Trophoblast cell (in vitro differentiated cells and primary cell): Measurements from ENCODE around the gene ACTN3.

Source experiments
- DNase-seq, 2 donors: peaks; one replicate each; pipeline ENCODE4 v3.0.0-alpha.2; 2016
- H2AFZ ChIP-seq: 2 replicates; pipeline ENCODE4 v1.6.1; 2013; ENCODE audit warnings: low read length, moderate library complexity, mild to moderate bottlenecking; ENCODE audit not compliant: insufficient read depth, poor library complexity
- H2AK5ac ChIP-seq: 2 replicates; pipeline ENCODE4 v1.6.1; 2013; ENCODE audit warnings: mild to moderate bottlenecking, low read length
- H2BK120ac ChIP-seq: 2 replicates; pipeline ENCODE4 v1.6.1; 2013; ENCODE audit warnings: low read length, mild to moderate bottlenecking, moderate library complexity; ENCODE audit not compliant: insufficient read depth, poor library complexity
- H2BK12ac ChIP-seq: 2 replicates; pipeline ENCODE4 v1.6.1; 2013; ENCODE audit warnings: mild to moderate bottlenecking, low read length, moderate library complexity
- H2BK5ac ChIP-seq: 2 replicates; pipeline ENCODE4 v1.6.1; 2013; ENCODE audit warnings: low read length, low read depth, moderate library complexity, mild to moderate bottlenecking; ENCODE audit not compliant: poor library complexity
- H3K14ac ChIP-seq: 2 replicates; pipeline ENCODE4 v1.6.1; 2013; ENCODE audit warnings: mild to moderate bottlenecking, low read length
- H3K18ac ChIP-seq: 2 replicates; pipeline ENCODE4 v1.6.1; 2013; ENCODE audit warnings: mild to moderate bottlenecking, low read length
- H3K23ac ChIP-seq: 2 replicates; pipeline ENCODE4 v1.6.1; 2013; ENCODE audit warnings: low read length
- H3K27ac ChIP-seq: 2 replicates; pipeline ENCODE4 v1.5.1; 2013; ENCODE audit warnings: low read depth, mild to moderate bottlenecking, inconsistent platforms, low read length, moderate library complexity
- H3K27me3 ChIP-seq: 2 replicates; pipeline ENCODE4 v1.6.1; 2013; ENCODE audit warnings: inconsistent platforms, mild to moderate bottlenecking, low read length, moderate library complexity; ENCODE audit not compliant: insufficient read depth
- H3K36me3 ChIP-seq, 2 experiments: 1 replicate in 1 of 2; 2 replicates in 1 of 2; pipeline ENCODE4 v1.6.1; 2013; ENCODE audit warnings: low read length in 2 of 2, mild to moderate bottlenecking in 2 of 2, moderate library complexity in 1 of 2; ENCODE audit not compliant: insufficient read depth in 2 of 2, control insufficient read depth in 1 of 2
- H3K4ac ChIP-seq: 2 replicates; pipeline ENCODE4 v1.6.1; 2013; ENCODE audit warnings: low read depth, mild to moderate bottlenecking, low read length, moderate library complexity
- H3K4me1 ChIP-seq, 2 experiments: 1 replicate in 1 of 2; 2 replicates in 1 of 2; pipeline ENCODE4 v1.6.1; 2013; ENCODE audit warnings: low read length in 2 of 2, mild to moderate bottlenecking in 2 of 2, moderate library complexity in 1 of 2; ENCODE audit not compliant: insufficient read depth in 2 of 2, control insufficient read depth in 1 of 2
- H3K4me2 ChIP-seq: 2 replicates; pipeline ENCODE4 v1.6.1; 2013; ENCODE audit warnings: inconsistent platforms, mild to moderate bottlenecking, low read length, moderate library complexity
- H3K4me3 ChIP-seq: 2 replicates; pipeline ENCODE4 v1.5.1; 2013; ENCODE audit warnings: mild to moderate bottlenecking, low read depth, low read length, inconsistent platforms
- H3K79me1 ChIP-seq: one replicate; pipeline ENCODE4 v1.6.1; 2013; ENCODE audit warnings: low read length
- H3K79me2 ChIP-seq: 2 replicates; pipeline ENCODE4 v1.6.1; 2013; ENCODE audit warnings: low read length, mild to moderate bottlenecking; ENCODE audit not compliant: control insufficient read depth, insufficient read depth, poor library complexity
- H3K9ac ChIP-seq: 2 replicates; pipeline ENCODE4 v1.6.1; 2013; ENCODE audit warnings: mild to moderate bottlenecking, low read length
- H3K9me3 ChIP-seq: 2 replicates; pipeline ENCODE4 v1.6.1; 2013; ENCODE audit warnings: low read depth, mild to moderate bottlenecking, control low read depth, inconsistent platforms, low read length; ENCODE audit not compliant: insufficient read depth
- H4K12ac ChIP-seq: 2 replicates; pipeline ENCODE4 v1.6.1; 2013; ENCODE audit warnings: low read depth, mild to moderate bottlenecking, low read length, moderate library complexity
- H4K8ac ChIP-seq: 2 replicates; pipeline ENCODE4 v1.6.1; 2013; ENCODE audit warnings: low read depth, mild to moderate bottlenecking, low read length, moderate library complexity
- H4K91ac ChIP-seq: one replicate; pipeline ENCODE4 v1.6.1; 2013; ENCODE audit warnings: low read depth, mild to moderate bottlenecking, low read length, moderate library complexity
- WGBS: extraction: QIAGEN DNeasy Blood & Tissue Kit; methylation state at CpG from one replicate; pipeline ENCODE4 v1.1.7; 2013; ENCODE audit warnings: missing lambda C conversion rate; ENCODE audit not compliant: insufficient read length, insufficient coverage; ENCODE audit errors: extremely low coverage; 5-methylcytosine and 5-hydroxymethylcytosine counted together

The ACTN3 gene

DNA sequence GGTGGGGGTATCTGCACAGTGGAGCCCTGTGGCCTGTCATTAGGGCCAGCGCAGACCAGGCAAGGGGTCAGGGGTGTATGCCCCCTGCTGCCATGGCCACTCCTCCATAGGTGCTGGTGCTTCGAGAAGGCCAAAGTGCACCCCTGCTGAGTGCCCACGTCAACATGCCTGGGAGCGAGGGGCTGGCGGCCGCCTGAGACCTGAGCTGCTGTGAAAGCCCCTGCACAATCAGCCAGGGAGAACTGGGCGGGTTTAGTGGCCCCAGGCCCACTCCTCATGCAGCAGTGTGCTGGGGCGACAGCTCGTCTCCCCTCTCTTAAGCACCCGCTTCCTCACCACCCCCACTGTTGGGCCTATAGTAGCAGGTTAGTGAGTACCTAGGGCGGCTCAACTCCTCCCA lies 14.9 kb upstream of the ACTN3 start:
- WGBS: no CpG with 5 or more reads among the region's 11 CpGs

DNA sequence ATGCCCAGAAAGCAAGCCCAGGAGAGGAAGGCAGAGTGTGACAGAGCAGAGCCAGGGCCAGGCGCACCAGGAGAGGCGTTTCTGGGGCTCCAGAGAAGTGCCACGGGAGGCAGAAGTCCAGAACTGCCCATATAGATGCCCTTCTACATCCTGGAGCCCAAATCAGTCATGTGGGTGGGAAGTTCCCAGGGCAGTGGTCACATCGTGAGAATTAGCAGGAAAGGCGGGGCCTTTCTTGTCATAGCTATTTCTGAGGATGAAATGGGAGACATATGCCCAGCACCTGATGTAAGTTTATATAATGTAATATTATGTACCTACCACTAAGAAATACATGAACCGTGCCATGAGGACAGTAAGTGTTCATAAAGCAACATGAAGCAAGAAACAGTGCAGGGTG lies 13.9 kb upstream of the ACTN3 start:
- H3K27ac ChIP-seq: no peak overlapping the region
- no peak overlapping the region for H3K4me2 ChIP-seq
- H2AK5ac ChIP-seq: no peak overlapping the region
- no peak overlapping the region for H2AFZ ChIP-seq
- H3K79me2 ChIP-seq: no peaks in the 10 kb centered on the region
- no peak overlapping the region for H4K12ac ChIP-seq
- H3K4ac ChIP-seq: no peak overlapping the region
- peaks cover 3% of the 10 kb centered on the region for H3K9me3 ChIP-seq
- no peak for DNase-seq
- no peak overlapping the region for H2BK5ac ChIP-seq
- H2BK12ac ChIP-seq: no peak overlapping the region
- no peak overlapping the region for H3K9ac ChIP-seq
- H3K18ac ChIP-seq: no peak overlapping the region
- no peaks in the 10 kb centered on the region for H3K4me1 ChIP-seq
- H4K91ac ChIP-seq: no peak overlapping the region
- no peak overlapping the region for H4K8ac ChIP-seq
- H3K4me3 ChIP-seq: no peak overlapping the region
- WGBS: no CpG with 5 or more reads among the region's 6 CpGs
- H3K23ac ChIP-seq: no peak overlapping the region
- H3K79me1 ChIP-seq: no peaks in the 10 kb centered on the region
- H2BK120ac ChIP-seq: no peak overlapping the region
- H3K14ac ChIP-seq: no peak overlapping the region
- no peaks in the 10 kb centered on the region for H3K27me3 ChIP-seq
- peaks cover 17 to 28% of the 10 kb centered on the region in 2 experiments for H3K36me3 ChIP-seq

More for the DNA sequence above, 14.9 kb upstream of the ACTN3 start:
- no peak overlapping the region for H3K9ac ChIP-seq
- no peaks in the 10 kb centered on the region for H3K79me1 ChIP-seq
- no peak for DNase-seq
- H4K91ac ChIP-seq: no peak overlapping the region
- H3K23ac ChIP-seq: no peak overlapping the region
- H3K4me1 ChIP-seq: no peaks in the 10 kb centered on the region
- peaks cover 3% of the 10 kb centered on the region for H3K9me3 ChIP-seq
- H2BK120ac ChIP-seq: no peak overlapping the region
- no peak overlapping the region for H3K4me3 ChIP-seq
- no peak overlapping the region for H3K27ac ChIP-seq
- H4K12ac ChIP-seq: no peak overlapping the region
- H3K79me2 ChIP-seq: no peaks in the 10 kb centered on the region
- no peak overlapping the region for H3K18ac ChIP-seq
- no peak overlapping the region for H2AFZ ChIP-seq
- H2BK5ac ChIP-seq: no peak overlapping the region
- H3K36me3 ChIP-seq: peaks cover 17 to 29% of the 10 kb centered on the region in 2 experiments
- H4K8ac ChIP-seq: no peak overlapping the region
- no peak overlapping the region for H3K14ac ChIP-seq
- H3K4ac ChIP-seq: no peak overlapping the region
- H2BK12ac ChIP-seq: no peak overlapping the region
- H3K27me3 ChIP-seq: no peaks in the 10 kb centered on the region
- no peak overlapping the region for H3K4me2 ChIP-seq
- H2AK5ac ChIP-seq: no peak overlapping the region

DNA sequence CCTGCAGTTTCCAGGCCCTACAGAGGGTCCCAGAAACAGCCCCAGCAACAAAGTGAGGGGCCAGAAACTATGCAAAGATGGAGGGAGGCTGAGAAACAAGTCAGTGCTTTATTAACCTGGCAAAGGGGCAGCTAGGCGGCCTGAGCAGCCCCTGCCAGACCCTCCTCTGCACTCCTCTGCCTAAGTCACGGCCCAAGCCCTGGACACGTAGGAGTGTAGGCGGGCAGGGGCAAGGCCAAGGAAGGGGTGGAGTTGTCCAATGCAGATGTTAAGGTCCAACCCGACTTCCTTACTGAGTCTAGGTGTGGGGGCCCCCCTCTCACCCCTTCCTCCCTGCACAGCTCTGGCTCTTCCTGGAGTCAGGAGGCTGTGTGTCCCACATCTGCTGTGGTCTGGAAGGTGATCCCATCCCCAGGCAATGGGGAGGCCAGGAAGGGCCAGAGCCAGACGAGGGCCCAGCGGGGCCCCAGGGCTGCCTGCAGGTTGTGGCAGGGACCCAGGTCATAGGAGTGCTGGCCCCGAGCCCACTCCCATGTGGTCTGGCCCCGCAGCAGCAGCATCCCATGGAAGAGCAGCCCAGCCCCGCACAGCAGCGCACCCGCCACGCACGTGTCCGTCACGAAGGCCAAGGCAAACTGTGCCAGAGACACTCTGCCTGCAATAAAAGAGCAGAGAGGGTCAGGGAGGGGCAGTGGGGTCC lies 7.4 kb upstream of the ACTN3 start:
- Histone ChIP-seq H2BK12ac (no peak overlapping the region), H3K4me3 (no peak overlapping the region), H3K4ac (no peak overlapping the region), H4K8ac (no peak overlapping the region), H3K79me2 (no peaks in the 10 kb centered on the region), H2BK120ac (no peak overlapping the region), H4K12ac (no peak overlapping the region), H3K36me3 (peaks cover 10 to 15% of the 10 kb centered on the region in 2 experiments), H3K27me3 (no peaks in the 10 kb centered on the region), H3K14ac (no peak overlapping the region), H2AFZ (no peak overlapping the region), H3K18ac (no peak overlapping the region), H2BK5ac (no peak overlapping the region), H3K4me1 (no peaks in the 10 kb centered on the region), H3K23ac (no peak overlapping the region), H4K91ac (no peak overlapping the region), H2AK5ac (no peak overlapping the region), H3K79me1 (no peaks in the 10 kb centered on the region), H3K4me2 (no peak overlapping the region), H3K9me3 (peaks cover 5% of the 10 kb centered on the region), H3K27ac (no peak overlapping the region), H3K9ac (no peak overlapping the region)
- DNase-seq: no peak
- WGBS: no CpG with 5 or more reads among the region's 16 CpGs

DNA sequence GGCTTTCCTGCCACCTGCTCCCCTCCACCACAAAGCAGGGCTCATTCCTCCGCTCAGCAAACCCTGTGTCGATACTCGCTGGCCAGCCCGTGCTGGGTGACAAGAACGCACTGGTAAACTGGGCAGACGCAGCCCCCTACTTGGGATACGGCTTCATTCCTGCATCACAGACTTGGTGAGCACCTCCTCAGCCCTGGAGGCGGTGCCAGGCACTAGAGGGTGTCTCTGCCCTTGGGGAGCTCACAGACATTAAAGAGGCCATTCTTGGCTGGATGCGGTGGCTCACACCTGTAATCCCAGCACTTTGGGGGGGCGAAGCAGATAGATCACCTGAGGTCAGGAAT lies 6.9 kb upstream of the ACTN3 start:
- Histone ChIP-seq H3K79me2 (no peaks in the 10 kb centered on the region), H2BK12ac (no peak overlapping the region), H3K18ac (no peak overlapping the region), H2BK5ac (no peak overlapping the region), H3K4ac (no peak overlapping the region), H3K14ac (no peak overlapping the region), H3K4me2 (no peak overlapping the region), H4K8ac (no peak overlapping the region), H3K4me3 (no peak overlapping the region), H2AK5ac (no peak overlapping the region), H3K23ac (no peak overlapping the region), H2AFZ (no peak overlapping the region), H3K36me3 (peaks cover 10 to 15% of the 10 kb centered on the region in 2 experiments), H2BK120ac (no peak overlapping the region), H3K27me3 (no peaks in the 10 kb centered on the region), H3K9me3 (peaks cover 5% of the 10 kb centered on the region), H3K79me1 (no peaks in the 10 kb centered on the region), H4K91ac (no peak overlapping the region), H3K27ac (no peak overlapping the region), H4K12ac (no peak overlapping the region), H3K9ac (no peak overlapping the region), H3K4me1 (no peaks in the 10 kb centered on the region)
- no CpG with 5 or more reads among the region's 10 CpGs for WGBS
- DNase-seq: no peak
